HepG2 (cell line): ENCODE measurements around the gene HMGCS2. TPM values are rescaled to one million over a fixed set of nuclear protein-coding genes. Genes with fewer than 3 reads are reported as not detected.

Experiments used
- BRD4 ChIP-seq: sonication (generic); formaldehyde crosslinking; IDR thresholded peaks from 2 replicates; pipeline ENCODE4 v1.4.0; 2020; ENCODE audit warnings: missing genetic modification reagents
- DDIT3 ChIP-seq: sonication (generic); formaldehyde crosslinking; IDR thresholded peaks from 2 replicates; pipeline ENCODE4 v1.4.0; 2020; ENCODE audit warnings: mild to moderate bottlenecking, missing genetic modification reagents
- HNRNPL ChIP-seq: fragments of 200-400 bp; formaldehyde crosslinking; IDR thresholded peaks from 2 replicates; pipeline ENCODE4 v1.6.1; 2017; ENCODE audit warnings: mild to moderate bottlenecking, low read depth, low read length
- POGZ ChIP-seq: sonication (generic); formaldehyde crosslinking; IDR thresholded peaks from 2 replicates; pipeline ENCODE4 v1.4.0; 2020; ENCODE audit warnings: mild to moderate bottlenecking, missing genetic modification reagents
- POLR2AphosphoS2 ChIP-seq: IDR thresholded peaks from 2 replicates; pipeline ENCODE4 v1.6.1; 2011; ENCODE audit warnings: low read depth, low read length, improper control_type of control experiment
- RARG ChIP-seq: sonication (generic); formaldehyde crosslinking; IDR thresholded peaks from 2 replicates; pipeline ENCODE4 v1.4.0; 2020; ENCODE audit warnings: low read depth, mild to moderate bottlenecking, missing genetic modification reagents
- RBAK ChIP-seq: sonication (generic); formaldehyde crosslinking; IDR thresholded peaks from 2 replicates; pipeline ENCODE4 v1.5.1; 2020; ENCODE audit warnings: mild to moderate bottlenecking, missing genetic modification reagents
- SIN3B ChIP-seq: fragments of 150-350 bp; IDR thresholded peaks from 2 replicates; pipeline ENCODE4 v1.6.1; 2014; ENCODE audit warnings: low read length
- SP1 ChIP-seq, 2 experiments: fragments of 450-650 bp in 1 of 2; sonication (generic) in 1 of 2; formaldehyde crosslinking in 1 of 2; IDR thresholded peaks; 2 replicates each; pipeline versions ENCODE4 v1.4.0 to v1.6.1; 2016 to 2020; ENCODE audit warnings: missing genetic modification reagents in 1 of 2
- THAP11 ChIP-seq: IDR thresholded peaks from 2 replicates; pipeline ENCODE4 v1.6.1; 2016; ENCODE audit warnings: missing biosample characterization, missing genetic modification reagents
- ZNF225 ChIP-seq: sonication (generic); formaldehyde crosslinking; IDR thresholded peaks from 2 replicates; pipeline ENCODE4 v1.4.0; 2020; ENCODE audit warnings: mild to moderate bottlenecking, missing genetic modification reagents
- ZNF33A ChIP-seq: sonication (generic); formaldehyde crosslinking; IDR thresholded peaks from 2 replicates; pipeline ENCODE4 v1.5.1; 2020; ENCODE audit warnings: missing genetic modification reagents, mild to moderate bottlenecking, moderate library complexity, borderline replicate concordance
- ZNF619 ChIP-seq: sonication (generic); formaldehyde crosslinking; IDR thresholded peaks from 2 replicates; pipeline ENCODE4 v1.4.0; 2020; ENCODE audit warnings: mild to moderate bottlenecking, missing genetic modification reagents
- polyA plus RNA-seq, 8 experiments: library from polyadenylated mRNA; depleted of rRNA in 3 of 8; stranded (reverse) in 7 of 8; unstranded in 1 of 8; fragments of >200 nt; fragmentation: Illumina TruSeq in 4 of 8; extraction: Trizol in 4 of 8; gene quantifications; 2 replicates each; pipeline versions ENCODE4 v1.2.1 to v1.2.3, GENCODE V29; 2011 to 2016; ENCODE audit warnings: low read depth in 4 of 8, missing spikeins in 1 of 8, mixed read lengths in 1 of 8; ENCODE audit not compliant: insufficient read depth in 1 of 8
- total RNA-seq, 5 experiments: library from RNA; depleted of rRNA; stranded (reverse); fragments of >200 nt; fragmentation: Illumina TruSeq; extraction: Trizol; gene quantifications; 2 replicates each; pipeline ENCODE4 v1.2.3, GENCODE V29; 2016; ENCODE audit warnings: low read depth in 1 of 5
- TF ChIP-seq, protein P1 (sequence below): sonication (generic); formaldehyde crosslinking; IDR thresholded peaks from 2 replicates; pipeline ENCODE4 v1.5.0; 2020; ENCODE audit warnings: mild to moderate bottlenecking, missing genetic modification reagents
- TF ChIP-seq, protein P2 (sequence below): sonication (generic); formaldehyde crosslinking; IDR thresholded peaks from 2 replicates; pipeline ENCODE4 v1.5.0; 2020; ENCODE audit warnings: mild to moderate bottlenecking, missing genetic modification reagents
- TF ChIP-seq, protein P3 (sequence below): sonication (generic); formaldehyde crosslinking; IDR thresholded peaks from 2 replicates; pipeline ENCODE4 v1.4.0; 2020; ENCODE audit warnings: missing genetic modification reagents, mild to moderate bottlenecking, borderline replicate concordance
- TF ChIP-seq, protein P4 (sequence below): sonication (generic); formaldehyde crosslinking; IDR thresholded peaks from 2 replicates; pipeline ENCODE4 v1.4.0; 2020; ENCODE audit warnings: missing genetic modification reagents

The HMGCS2 gene
- total and polyA plus RNA-seq, 2 of the 13 experiments (the other 11 are each of a cell fraction or from before 2014, with no cell fraction given), result 0.44 to 1.5 TPM

DNA sequence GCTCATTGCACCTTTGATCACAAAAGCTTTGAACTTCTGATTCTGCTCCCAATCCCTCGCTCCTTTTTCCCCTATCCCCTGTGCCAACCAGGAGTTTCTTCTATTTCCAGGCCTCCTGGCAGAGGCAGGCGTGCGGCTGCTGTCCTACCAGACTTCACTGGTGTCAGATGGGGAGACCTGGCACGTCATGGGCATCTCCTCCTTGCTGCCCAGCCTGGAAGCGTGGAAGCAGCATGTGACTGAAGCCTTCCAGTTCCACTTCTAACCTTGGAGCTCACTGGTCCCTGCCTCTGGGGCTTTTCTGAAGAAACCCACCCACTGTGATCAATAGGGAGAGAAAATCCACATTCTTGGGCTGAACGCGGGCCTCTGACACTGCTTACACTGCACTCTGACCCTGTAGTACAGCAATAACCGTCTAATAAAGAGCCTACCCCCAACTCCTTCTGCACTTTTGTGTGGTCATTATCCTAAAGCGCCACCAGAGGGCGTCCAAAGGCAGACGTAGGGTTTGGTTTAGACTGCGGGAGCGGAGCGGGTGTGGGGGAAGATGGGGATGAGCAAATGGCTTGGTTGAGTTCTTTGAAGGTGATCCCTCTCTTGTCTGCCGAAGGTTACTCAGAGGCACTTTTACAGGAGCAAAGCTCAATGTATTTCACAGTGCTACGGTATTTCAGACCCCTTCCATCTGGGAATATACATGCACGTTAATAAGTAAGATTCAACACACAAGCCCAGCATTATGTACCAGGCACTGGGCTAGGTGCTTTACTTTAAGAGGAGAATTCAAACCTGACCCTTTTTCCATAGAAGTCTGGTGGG, 24.7 kb downstream of the HMGCS2 start (continued):
- TF ChIP-seq ZNF619 (CRISPR knock-in tag) (0 out of 2 replicates have a peak, but pooled peaks have one; percentile 32), HNRNPL (no peak), POGZ (no peak; the same call in 1 of the 2 replicates), RARG (no peak), SP1 (IDR thresholded peaks at IDR 0.05) (no peak), SP1 (CRISPR knock-in tag; IDR thresholded peaks at IDR 0.05) (no peak), ZNF33A (CRISPR knock-in tag) (no peak), BRD4 (CRISPR knock-in tag) (no peak), RBAK (CRISPR knock-in tag) (no peak), ZNF225 (CRISPR knock-in tag) (no peak), POLR2AphosphoS2 (no peak), SIN3B (no peak), THAP11 (CRISPR knock-in tag) (peak; percentile 25; the same call in 1 of the 2 replicates), DDIT3 (CRISPR knock-in tag) (no peak)
- TF ChIP-seq, protein P1, sequence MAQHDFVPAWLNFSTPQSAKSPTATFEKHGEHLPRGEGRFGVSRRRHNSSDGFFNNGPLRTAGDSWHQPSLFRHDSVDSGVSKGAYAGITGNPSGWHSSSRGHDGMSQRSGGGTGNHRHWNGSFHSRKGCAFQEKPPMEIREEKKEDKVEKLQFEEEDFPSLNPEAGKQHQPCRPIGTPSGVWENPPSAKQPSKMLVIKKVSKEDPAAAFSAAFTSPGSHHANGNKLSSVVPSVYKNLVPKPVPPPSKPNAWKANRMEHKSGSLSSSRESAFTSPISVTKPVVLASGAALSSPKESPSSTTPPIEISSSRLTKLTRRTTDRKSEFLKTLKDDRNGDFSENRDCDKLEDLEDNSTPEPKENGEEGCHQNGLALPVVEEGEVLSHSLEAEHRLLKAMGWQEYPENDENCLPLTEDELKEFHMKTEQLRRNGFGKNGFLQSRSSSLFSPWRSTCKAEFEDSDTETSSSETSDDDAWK (CRISPR knock-in tag), result no peak
- TF ChIP-seq, protein P2, sequence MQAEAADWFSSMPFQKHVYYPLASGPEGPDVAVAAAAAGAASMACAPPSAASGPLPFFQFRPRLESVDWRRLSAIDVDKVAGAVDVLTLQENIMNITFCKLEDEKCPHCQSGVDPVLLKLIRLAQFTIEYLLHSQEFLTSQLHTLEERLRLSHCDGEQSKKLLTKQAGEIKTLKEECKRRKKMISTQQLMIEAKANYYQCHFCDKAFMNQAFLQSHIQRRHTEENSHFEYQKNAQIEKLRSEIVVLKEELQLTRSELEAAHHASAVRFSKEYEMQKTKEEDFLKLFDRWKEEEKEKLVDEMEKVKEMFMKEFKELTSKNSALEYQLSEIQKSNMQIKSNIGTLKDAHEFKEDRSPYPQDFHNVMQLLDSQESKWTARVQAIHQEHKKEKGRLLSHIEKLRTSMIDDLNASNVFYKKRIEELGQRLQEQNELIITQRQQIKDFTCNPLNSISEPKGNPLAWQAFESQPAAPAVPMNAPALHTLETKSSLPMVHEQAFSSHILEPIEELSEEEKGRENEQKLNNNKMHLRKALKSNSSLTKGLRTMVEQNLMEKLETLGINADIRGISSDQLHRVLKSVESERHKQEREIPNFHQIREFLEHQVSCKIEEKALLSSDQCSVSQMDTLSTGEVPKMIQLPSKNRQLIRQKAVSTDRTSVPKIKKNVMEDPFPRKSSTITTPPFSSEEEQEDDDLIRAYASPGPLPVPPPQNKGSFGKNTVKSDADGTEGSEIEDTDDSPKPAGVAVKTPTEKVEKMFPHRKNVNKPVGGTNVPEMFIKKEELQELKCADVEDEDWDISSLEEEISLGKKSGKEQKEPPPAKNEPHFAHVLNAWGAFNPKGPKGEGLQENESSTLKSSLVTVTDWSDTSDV (CRISPR knock-in tag), result no peak
- TF ChIP-seq, protein P3, sequence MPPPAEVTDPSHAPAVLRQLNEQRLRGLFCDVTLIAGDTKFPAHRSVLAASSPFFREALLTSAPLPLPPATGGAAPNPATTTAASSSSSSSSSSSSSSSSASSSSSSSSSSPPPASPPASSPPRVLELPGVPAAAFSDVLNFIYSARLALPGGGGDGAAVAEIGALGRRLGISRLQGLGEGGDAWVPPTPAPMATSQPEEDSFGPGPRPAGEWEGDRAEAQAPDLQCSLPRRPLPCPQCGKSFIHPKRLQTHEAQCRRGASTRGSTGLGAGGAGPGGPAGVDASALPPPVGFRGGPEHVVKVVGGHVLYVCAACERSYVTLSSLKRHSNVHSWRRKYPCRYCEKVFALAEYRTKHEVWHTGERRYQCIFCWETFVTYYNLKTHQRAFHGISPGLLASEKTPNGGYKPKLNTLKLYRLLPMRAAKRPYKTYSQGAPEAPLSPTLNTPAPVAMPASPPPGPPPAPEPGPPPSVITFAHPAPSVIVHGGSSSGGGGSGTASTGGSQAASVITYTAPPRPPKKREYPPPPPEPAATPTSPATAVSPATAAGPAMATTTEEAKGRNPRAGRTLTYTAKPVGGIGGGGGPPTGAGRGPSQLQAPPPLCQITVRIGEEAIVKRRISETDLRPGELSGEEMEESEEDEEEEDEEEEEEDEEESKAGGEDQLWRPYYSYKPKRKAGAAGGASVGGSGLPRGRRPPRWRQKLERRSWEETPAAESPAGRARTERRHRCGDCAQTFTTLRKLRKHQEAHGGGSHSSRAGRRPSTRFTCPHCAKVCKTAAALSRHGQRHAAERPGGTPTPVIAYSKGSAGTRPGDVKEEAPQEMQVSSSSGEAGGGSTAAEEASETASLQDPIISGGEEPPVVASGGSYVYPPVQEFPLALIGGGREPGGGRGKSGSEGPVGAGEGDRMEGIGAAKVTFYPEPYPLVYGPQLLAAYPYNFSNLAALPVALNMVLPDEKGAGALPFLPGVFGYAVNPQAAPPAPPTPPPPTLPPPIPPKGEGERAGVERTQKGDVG (CRISPR knock-in tag), result peak; percentile 57; the same call in 1 of the 2 replicates
- TF ChIP-seq, protein P4, sequence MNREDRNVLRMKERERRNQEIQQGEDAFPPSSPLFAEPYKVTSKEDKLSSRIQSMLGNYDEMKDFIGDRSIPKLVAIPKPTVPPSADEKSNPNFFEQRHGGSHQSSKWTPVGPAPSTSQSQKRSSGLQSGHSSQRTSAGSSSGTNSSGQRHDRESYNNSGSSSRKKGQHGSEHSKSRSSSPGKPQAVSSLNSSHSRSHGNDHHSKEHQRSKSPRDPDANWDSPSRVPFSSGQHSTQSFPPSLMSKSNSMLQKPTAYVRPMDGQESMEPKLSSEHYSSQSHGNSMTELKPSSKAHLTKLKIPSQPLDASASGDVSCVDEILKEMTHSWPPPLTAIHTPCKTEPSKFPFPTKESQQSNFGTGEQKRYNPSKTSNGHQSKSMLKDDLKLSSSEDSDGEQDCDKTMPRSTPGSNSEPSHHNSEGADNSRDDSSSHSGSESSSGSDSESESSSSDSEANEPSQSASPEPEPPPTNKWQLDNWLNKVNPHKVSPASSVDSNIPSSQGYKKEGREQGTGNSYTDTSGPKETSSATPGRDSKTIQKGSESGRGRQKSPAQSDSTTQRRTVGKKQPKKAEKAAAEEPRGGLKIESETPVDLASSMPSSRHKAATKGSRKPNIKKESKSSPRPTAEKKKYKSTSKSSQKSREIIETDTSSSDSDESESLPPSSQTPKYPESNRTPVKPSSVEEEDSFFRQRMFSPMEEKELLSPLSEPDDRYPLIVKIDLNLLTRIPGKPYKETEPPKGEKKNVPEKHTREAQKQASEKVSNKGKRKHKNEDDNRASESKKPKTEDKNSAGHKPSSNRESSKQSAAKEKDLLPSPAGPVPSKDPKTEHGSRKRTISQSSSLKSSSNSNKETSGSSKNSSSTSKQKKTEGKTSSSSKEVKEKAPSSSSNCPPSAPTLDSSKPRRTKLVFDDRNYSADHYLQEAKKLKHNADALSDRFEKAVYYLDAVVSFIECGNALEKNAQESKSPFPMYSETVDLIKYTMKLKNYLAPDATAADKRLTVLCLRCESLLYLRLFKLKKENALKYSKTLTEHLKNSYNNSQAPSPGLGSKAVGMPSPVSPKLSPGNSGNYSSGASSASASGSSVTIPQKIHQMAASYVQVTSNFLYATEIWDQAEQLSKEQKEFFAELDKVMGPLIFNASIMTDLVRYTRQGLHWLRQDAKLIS (CRISPR knock-in tag), result no peak
